SU-DHL-6 (cell line): ENCODE measurements around the gene TCAIM.

ENCODE experiments used
- H2AFZ ChIP-seq: fragments of 200-600 bp; sonication (generic); 2 replicates; pipeline ENCODE4 v1.6.1; 2014; ENCODE audit warnings: low read depth, mild to moderate bottlenecking, moderate library complexity, mixed read lengths, antibody characterized with exemption, low read length; ENCODE audit not compliant: severe bottlenecking
- H3F3A ChIP-seq: fragments of 200-600 bp; shearing (Covaris generic); 2 replicates; pipeline ENCODE4 v1.6.0; 2016; ENCODE audit warnings: antibody characterized with exemption, mild to moderate bottlenecking; ENCODE audit not compliant: insufficient read depth
- H3K27ac ChIP-seq: fragments of 200-600 bp; sonication (generic); 2 replicates; pipeline ENCODE4 v1.5.1; 2016; ENCODE audit warnings: low read depth, mild to moderate bottlenecking, low read length, moderate library complexity, mixed read lengths
- H3K27me3 ChIP-seq: fragments of 200-600 bp; sonication (generic), shearing (Covaris generic); 2 replicates; pipeline ENCODE4 v1.6.0; 2014; ENCODE audit warnings: mild to moderate bottlenecking, low read length
- H3K36me3 ChIP-seq: fragments of 200-600 bp; sonication (generic); 2 replicates; pipeline ENCODE4 v1.6.1; 2014; ENCODE audit warnings: mild to moderate bottlenecking, low read length, mixed read lengths
- H3K4me2 ChIP-seq: fragments of 300-600, 200-600 bp; shearing (Covaris generic), sonication (generic); 2 replicates; pipeline ENCODE4 v1.6.0; 2014; ENCODE audit warnings: low read length, low read depth, mild to moderate bottlenecking; ENCODE audit not compliant: poor library complexity, severe bottlenecking
- H3K4me3 ChIP-seq: fragments of 200-600 bp; sonication (generic); 2 replicates; pipeline ENCODE4 v1.5.1; 2014; ENCODE audit warnings: antibody characterized with exemption, low read length, mild to moderate bottlenecking, mixed read lengths; ENCODE audit not compliant: insufficient read depth, poor library complexity, severe bottlenecking
- H3K79me2 ChIP-seq: fragments of 200-600 bp; sonication (generic); 2 replicates; pipeline ENCODE4 v1.6.1; 2014; ENCODE audit warnings: mild to moderate bottlenecking, low read length, moderate library complexity; ENCODE audit not compliant: insufficient read depth
- H3K9ac ChIP-seq: fragments of 200-600 bp; sonication (generic); 2 replicates; pipeline ENCODE4 v1.7.0; 2014; ENCODE audit warnings: mild to moderate bottlenecking, low read length
- H3K9me2 ChIP-seq: fragments of 200-600 bp; sonication (generic); replicated peaks from 2 replicates; pipeline ENCODE4 v1.6.1; 2014; ENCODE audit warnings: low read length; ENCODE audit not compliant: insufficient read depth
- H3K9me3 ChIP-seq: fragments of 200-600 bp; sonication (generic); 2 replicates; pipeline ENCODE4 v1.6.1; 2014; ENCODE audit warnings: low read length, mixed read lengths; ENCODE audit not compliant: insufficient read depth
- H4K20me1 ChIP-seq: fragments of 200-600 bp; sonication (generic); 2 replicates; pipeline ENCODE4 v1.6.1; 2014; ENCODE audit warnings: low read depth, mild to moderate bottlenecking, antibody characterized with exemption, low read length, moderate library complexity, mixed read lengths
- EZH2phosphoT487 ChIP-seq: fragments of 200-600 bp; sonication (generic), shearing (Covaris generic); conservative IDR thresholded peaks from 2 replicates; pipeline ENCODE4 v1.6.1; 2018; ENCODE audit warnings: mild to moderate bottlenecking, antibody characterized with exemption, low read length, moderate library complexity, mixed read lengths
- TF ChIP-seq, protein P1 (sequence below): fragments of 200-600 bp; sonication (generic); IDR thresholded peaks from one replicate; pipeline ENCODE4 v1.5.1; 2017; ENCODE audit warnings: antibody characterized with exemption, mild to moderate bottlenecking, low read length, moderate library complexity; ENCODE audit not compliant: insufficient read depth, poor library complexity, severe bottlenecking

Gene TCAIM

DNA sequence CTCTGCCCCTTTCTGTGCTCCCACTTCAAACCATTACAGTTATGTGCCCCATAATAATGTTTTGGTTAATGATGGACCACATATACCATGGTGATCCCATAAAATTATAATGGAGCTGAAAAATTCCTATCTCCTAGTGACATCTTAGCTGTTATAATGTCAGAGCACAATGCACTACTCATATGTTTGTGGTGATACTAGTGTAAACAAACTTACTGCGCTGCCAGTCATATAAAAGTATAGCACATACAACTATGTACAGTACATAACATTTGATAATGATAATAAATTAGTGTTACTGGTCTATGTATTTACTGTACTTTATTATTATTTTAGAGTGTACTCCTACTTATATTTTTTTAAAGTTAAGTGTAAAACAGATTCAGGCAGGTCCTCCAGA, 45.6 kb upstream of the TCAIM start:
- H4K20me1 ChIP-seq, result no peaks in the 10 kb centered on the region
- no peaks in the 10 kb centered on the region for H3K9me3 ChIP-seq
- TF ChIP-seq EZH2phosphoT487, result no peak
- TF ChIP-seq, protein P1, sequence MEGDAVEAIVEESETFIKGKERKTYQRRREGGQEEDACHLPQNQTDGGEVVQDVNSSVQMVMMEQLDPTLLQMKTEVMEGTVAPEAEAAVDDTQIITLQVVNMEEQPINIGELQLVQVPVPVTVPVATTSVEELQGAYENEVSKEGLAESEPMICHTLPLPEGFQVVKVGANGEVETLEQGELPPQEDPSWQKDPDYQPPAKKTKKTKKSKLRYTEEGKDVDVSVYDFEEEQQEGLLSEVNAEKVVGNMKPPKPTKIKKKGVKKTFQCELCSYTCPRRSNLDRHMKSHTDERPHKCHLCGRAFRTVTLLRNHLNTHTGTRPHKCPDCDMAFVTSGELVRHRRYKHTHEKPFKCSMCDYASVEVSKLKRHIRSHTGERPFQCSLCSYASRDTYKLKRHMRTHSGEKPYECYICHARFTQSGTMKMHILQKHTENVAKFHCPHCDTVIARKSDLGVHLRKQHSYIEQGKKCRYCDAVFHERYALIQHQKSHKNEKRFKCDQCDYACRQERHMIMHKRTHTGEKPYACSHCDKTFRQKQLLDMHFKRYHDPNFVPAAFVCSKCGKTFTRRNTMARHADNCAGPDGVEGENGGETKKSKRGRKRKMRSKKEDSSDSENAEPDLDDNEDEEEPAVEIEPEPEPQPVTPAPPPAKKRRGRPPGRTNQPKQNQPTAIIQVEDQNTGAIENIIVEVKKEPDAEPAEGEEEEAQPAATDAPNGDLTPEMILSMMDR, result no peak
- H3K79me2 ChIP-seq, result no peaks in the 10 kb centered on the region
- no peak overlapping the region for H3K27ac ChIP-seq
- H3K36me3 ChIP-seq, result no peaks in the 10 kb centered on the region
- H2AFZ ChIP-seq, result no peak overlapping the region
- no peak overlapping the region for H3K9ac ChIP-seq
- H3K27me3 ChIP-seq, result no peaks in the 10 kb centered on the region
- no peaks in the 10 kb centered on the region for H3K9me2 ChIP-seq
- no peak overlapping the region for H3K4me3 ChIP-seq
- no peak overlapping the region for H3K4me2 ChIP-seq
- H3F3A ChIP-seq, result no peaks in the 10 kb centered on the region

DNA sequence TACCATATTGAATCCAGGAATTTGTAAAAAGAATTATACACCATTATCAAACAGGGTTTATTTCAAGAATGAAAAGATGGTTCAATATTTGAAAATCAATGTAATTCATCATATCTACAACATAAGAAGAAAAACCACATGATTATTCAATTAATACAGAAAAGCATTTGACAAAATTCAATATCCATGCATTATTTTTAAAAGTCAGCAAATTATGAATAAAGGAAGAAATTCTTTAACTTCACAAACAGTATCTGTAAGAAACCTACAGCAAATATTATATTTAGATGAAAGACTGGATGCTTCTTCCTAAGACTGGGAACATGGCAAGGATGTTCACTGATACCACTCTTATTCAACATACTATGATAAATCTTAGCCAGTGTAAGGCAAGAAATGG, 41.3 kb upstream of the TCAIM start:
- Histone ChIP-seq H3K36me3 (no peaks in the 10 kb centered on the region), H3K9me3 (no peaks in the 10 kb centered on the region), H3K4me2 (no peak overlapping the region), H3K9me2 (no peaks in the 10 kb centered on the region), H3K79me2 (no peaks in the 10 kb centered on the region), H3K9ac (no peak overlapping the region), H3K27ac (no peak overlapping the region), H3K27me3 (no peaks in the 10 kb centered on the region), H2AFZ (no peak overlapping the region), H3F3A (no peaks in the 10 kb centered on the region), H3K4me3 (no peak overlapping the region), H4K20me1 (no peaks in the 10 kb centered on the region)
- TF ChIP-seq, protein P1, result no peak
- TF ChIP-seq EZH2phosphoT487, result no peak

DNA sequence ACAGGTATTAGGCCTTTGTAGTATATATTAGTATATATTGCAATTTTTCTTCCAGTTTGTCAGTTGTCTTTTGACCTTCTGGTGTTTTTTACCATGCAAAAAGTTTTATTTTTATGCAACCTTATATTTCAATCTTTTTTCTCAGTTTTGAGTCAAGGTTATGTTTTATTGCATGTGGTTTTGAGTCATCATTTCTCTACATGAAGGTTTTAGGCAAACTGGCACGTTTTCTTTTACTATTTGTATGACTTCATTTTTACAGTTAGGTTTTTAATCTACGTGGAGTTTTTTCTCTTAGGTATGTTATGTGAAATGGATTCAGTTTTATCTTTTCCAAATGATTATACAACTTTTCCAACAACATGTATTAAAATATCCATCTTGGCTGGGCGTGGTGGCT, 36.8 kb upstream of the TCAIM start:
- H3K4me2 ChIP-seq, result no peak overlapping the region
- no peak overlapping the region for H3K4me3 ChIP-seq
- no peak for TF ChIP-seq EZH2phosphoT487
- TF ChIP-seq, protein P1, result no peak
- H3K27ac ChIP-seq, result no peak overlapping the region
- no peak overlapping the region for H2AFZ ChIP-seq
- no peaks in the 10 kb centered on the region for H3K9me3 ChIP-seq
- no peaks in the 10 kb centered on the region for H4K20me1 ChIP-seq
- no peaks in the 10 kb centered on the region for H3F3A ChIP-seq
- no peaks in the 10 kb centered on the region for H3K27me3 ChIP-seq
- H3K79me2 ChIP-seq, result no peaks in the 10 kb centered on the region
- no peaks in the 10 kb centered on the region for H3K36me3 ChIP-seq
- no peaks in the 10 kb centered on the region for H3K9me2 ChIP-seq
- no peak overlapping the region for H3K9ac ChIP-seq

DNA sequence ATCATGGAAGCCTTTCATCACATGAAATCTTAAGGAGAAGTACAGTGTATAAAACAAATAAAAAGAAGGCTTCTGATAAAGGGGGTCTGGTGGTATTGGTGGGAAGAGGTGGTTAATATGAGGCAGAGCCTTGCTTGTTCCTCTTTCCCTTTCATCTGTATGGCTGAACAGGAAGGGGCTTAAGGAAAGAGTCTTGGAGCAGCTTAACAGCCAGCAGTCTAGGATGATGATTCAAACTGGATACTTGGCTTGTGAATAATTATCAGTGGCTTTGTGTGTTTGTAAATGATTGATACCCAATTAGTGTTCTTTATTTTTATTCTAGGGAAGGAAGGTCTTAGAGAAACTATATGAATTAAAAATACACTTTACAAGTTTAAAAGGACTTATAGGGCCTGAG, 29.1 kb upstream of the TCAIM start:
- no peaks in the 10 kb centered on the region for H3K9me2 ChIP-seq
- no peaks in the 10 kb centered on the region for H3K27me3 ChIP-seq
- no peak for TF ChIP-seq EZH2phosphoT487
- TF ChIP-seq, protein P1, result no peak
- H3K4me2 ChIP-seq, result no peak overlapping the region
- no peak overlapping the region for H3K4me3 ChIP-seq
- no peak overlapping the region for H3K27ac ChIP-seq
- no peaks in the 10 kb centered on the region for H3K9me3 ChIP-seq
- no peaks in the 10 kb centered on the region for H3K36me3 ChIP-seq
- no peak overlapping the region for H3K9ac ChIP-seq
- no peaks in the 10 kb centered on the region for H3F3A ChIP-seq
- H4K20me1 ChIP-seq, result no peaks in the 10 kb centered on the region
- H3K79me2 ChIP-seq, result no peaks in the 10 kb centered on the region
- H2AFZ ChIP-seq, result no peak overlapping the region
